Thyroid gland (tissue), 4 donors: ENCODE data around the gene PPP6C. TPM values are rescaled to one million over a fixed set of nuclear protein-coding genes. Genes with fewer than 3 reads are reported as not detected.

ENCODE experiments used
- DNase-seq, 2 donors: peaks; one replicate each; pipeline ENCODE4 v3.0.0-alpha.2; 2019
- H3K27ac ChIP-seq, 3 donors: fragments of 200-600 bp; sonication (generic); 1 replicate in 2 of 3; 2 replicates in 1 of 3; pipeline ENCODE4 v1.5.1; 2016 to 2019; ENCODE audit warnings: mild to moderate bottlenecking in 1 of 3, moderate library complexity in 1 of 3
- H3K27me3 ChIP-seq: fragments of 200-600 bp; sonication (generic); one replicate; pipeline ENCODE4 v1.5.1; 2019
- H3K36me3 ChIP-seq, 2 donors: fragments of 200-600 bp; sonication (generic); one replicate each; pipeline ENCODE4 v1.5.1; 2016 to 2019
- H3K4me1 ChIP-seq, 2 donors: fragments of 200-600 bp; sonication (generic); one replicate each; pipeline ENCODE4 v1.5.1; 2017 to 2019
- H3K4me3 ChIP-seq, 3 donors: fragments of 200-600 bp; sonication (generic); replicated peaks in 1 of 3; 1 replicate in 2 of 3; 2 replicates in 1 of 3; pipeline ENCODE4 v1.5.1; 2016; ENCODE audit warnings: mild to moderate bottlenecking in 1 of 3
- H3K9me3 ChIP-seq: fragments of 200-600 bp; sonication (generic); one replicate; pipeline ENCODE4 v1.5.1; 2017
- POLR2A ChIP-seq, 2 donors: fragments of 450-650 bp; IDR thresholded peaks; one replicate each; pipeline ENCODE4 v1.6.1; 2017; ENCODE audit warnings: antibody characterized with exemption in 2 of 2, mild to moderate bottlenecking in 2 of 2, moderate library complexity in 1 of 2
- WGBS, 2 donors: methylation state at CpG; one replicate each; pipeline ENCODE4 v1.1.5; 2017; 5-methylcytosine and 5-hydroxymethylcytosine counted together
- intact Hi-C: fragments of 100-400 bp; cut with DNase I; formaldehyde crosslinking; loops from one replicate; pipeline ENCODE4 v1.15.1; 2023
- total RNA-seq, 4 donors: library from RNA; depleted of rRNA; stranded (reverse); fragments of >200 nt; gene quantifications; one replicate each; pipeline ENCODE4 v1.2.3, GENCODE V29; 2016
- TF ChIP-seq, protein P1 (sequence below), 6 experiments: fragments of 200-600 bp in 3 of 6; fragments of 450-650 bp in 3 of 6; sonication (generic) in 3 of 6; IDR thresholded peaks; one replicate each; pipeline ENCODE4 v1.5.1; 2016 to 2019; ENCODE audit warnings: antibody characterized with exemption in 6 of 6, mild to moderate bottlenecking in 2 of 6, inconsistent platforms in 1 of 6, moderate library complexity in 1 of 6

PPP6C gene
- total RNA-seq, 4 donors from 2014 or later = 41.3 to 63.1 (median 47.8) TPM

DNA sequence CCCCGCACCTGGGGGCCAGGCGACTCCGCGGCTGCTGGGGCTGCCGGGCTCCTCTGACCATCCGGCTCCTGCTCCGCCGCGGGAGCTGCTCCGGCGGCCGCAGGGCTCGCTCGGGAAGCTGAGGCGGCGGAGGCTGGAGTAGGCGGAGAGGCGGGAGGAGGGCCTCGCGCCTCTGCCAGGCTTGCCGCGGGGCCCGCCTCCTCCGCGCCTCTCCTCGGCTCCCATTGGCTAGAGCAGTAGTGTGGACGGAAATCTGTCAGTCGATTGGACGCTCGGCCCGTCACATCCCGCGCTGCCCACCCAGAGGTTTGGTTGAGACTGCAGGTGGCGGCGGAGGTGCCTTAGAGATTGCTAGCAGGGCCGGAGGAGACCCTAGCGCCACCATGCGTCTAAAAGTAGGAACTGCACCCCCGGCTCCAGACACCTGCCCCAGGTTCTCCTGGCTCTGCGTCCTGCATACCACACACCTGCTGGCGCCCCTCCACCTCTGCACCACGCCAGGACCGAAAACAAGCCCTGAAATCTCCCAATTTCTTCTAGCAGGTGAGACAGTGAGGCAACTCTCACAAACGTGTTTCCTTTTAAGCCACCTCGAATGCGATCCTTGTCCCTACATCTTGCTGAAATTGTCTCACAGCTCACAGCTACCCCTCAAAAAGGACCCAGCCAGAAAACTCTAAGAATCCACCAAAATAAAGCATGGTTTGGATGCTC, 46.1 kb downstream of the PPP6C start, which contains the start of gene SCAI:
TSS of gene SCAI (minus strand) at position 152 of the 714 bp plus-strand sequence. CDS start at position 61, 91 bp downstream.
- Histone ChIP-seq H3K4me3 (peak within 1 kb of the TSS; percentile 12 to 93 (median 58)), H3K4me1 (peaks cover 0 to 5% of the 10 kb centered on the region in 2 donors), H3K27me3 (no peaks in the 10 kb centered on the region), H3K27ac (peak within 1 kb of the TSS in 2 of 3 donors; percentile 71 to 74), H3K9me3 (no peaks in the 10 kb centered on the region), H3K36me3 (no peaks in the 10 kb centered on the region)
- DNase-seq = peak; percentile 100
- intact Hi-C loops = loop anchor here (5.0 to 10.0 kb wide), 2 partner anchors 201 to 269 kb away; partner anchors contain the start of gene GOLGA1
- TF ChIP-seq, protein P1, sequence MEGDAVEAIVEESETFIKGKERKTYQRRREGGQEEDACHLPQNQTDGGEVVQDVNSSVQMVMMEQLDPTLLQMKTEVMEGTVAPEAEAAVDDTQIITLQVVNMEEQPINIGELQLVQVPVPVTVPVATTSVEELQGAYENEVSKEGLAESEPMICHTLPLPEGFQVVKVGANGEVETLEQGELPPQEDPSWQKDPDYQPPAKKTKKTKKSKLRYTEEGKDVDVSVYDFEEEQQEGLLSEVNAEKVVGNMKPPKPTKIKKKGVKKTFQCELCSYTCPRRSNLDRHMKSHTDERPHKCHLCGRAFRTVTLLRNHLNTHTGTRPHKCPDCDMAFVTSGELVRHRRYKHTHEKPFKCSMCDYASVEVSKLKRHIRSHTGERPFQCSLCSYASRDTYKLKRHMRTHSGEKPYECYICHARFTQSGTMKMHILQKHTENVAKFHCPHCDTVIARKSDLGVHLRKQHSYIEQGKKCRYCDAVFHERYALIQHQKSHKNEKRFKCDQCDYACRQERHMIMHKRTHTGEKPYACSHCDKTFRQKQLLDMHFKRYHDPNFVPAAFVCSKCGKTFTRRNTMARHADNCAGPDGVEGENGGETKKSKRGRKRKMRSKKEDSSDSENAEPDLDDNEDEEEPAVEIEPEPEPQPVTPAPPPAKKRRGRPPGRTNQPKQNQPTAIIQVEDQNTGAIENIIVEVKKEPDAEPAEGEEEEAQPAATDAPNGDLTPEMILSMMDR (IDR thresholded peaks at IDR 0.05) = peak; percentile 98 to 100 (median 99)
- TF ChIP-seq POLR2A (IDR thresholded peaks at IDR 0.05) = peak in 1 of 2 donors; percentile 81
- 1 to 3% methylated on average over 10 to 19 of the region's 46 CpGs for WGBS, 2 donors

DNA sequence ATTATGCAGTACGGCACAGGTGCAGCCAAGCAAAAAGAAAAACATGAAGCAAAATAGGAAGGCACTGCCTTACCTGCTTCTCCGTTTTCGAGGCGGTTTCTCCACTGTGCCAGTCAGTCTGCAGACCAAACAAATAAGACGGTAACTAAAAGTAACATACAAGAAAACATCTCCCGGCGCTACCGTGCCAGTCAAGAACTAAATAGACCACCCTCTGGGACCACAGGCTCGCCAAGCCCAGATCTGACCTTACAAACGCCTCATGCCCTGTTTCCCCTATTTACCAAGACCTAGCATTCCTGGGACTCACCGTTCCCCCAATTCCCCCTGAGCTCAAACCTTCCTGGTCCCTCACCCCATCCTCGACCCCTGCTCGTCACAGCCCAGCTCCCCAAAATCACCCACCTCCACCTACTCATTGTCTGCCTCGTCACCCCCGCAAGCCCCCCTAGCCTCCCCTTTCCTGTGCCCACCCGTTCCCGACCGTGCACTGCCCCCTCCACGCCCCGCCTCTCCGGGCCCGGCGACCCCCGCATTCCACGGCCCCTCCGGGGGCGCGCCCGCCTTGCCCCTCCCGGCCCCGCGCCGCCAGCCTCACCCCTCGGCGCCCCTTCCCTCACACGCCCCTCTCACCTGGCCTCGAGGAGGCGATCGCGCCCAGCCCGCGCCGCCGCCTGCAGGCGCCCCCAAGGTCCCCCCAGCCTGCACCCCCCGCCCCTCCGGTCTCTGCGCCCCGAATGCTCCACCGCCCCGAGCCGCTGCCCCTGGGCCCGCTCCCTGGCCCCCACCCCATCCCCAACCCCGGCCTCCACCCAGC, 46.8 kb downstream of the PPP6C start:
- DNase-seq = peak; percentile 10 to 12
- intact Hi-C loops = loop anchor here (5.0 to 10.0 kb wide), 2 partner anchors 200 to 268 kb away; partner anchors contain the start of gene GOLGA1
- Histone ChIP-seq H3K36me3 (no peaks in the 10 kb centered on the region), H3K4me1 (peaks cover 0 to 5% of the 10 kb centered on the region in 2 donors), H3K4me3 (peak overlapping the region; percentile 12 to 93 (median 58)), H3K27ac (peak overlapping the region in 2 of 3 donors; percentile 71 to 74), H3K27me3 (no peaks in the 10 kb centered on the region), H3K9me3 (no peaks in the 10 kb centered on the region)
- TF ChIP-seq POLR2A (IDR thresholded peaks at IDR 0.05) = no peak
- TF ChIP-seq, protein P1 (IDR thresholded peaks at IDR 0.05) = no peak
- 1 to 2% methylated on average over 26 to 45 of the region's 54 CpGs for WGBS, 2 donors

DNA sequence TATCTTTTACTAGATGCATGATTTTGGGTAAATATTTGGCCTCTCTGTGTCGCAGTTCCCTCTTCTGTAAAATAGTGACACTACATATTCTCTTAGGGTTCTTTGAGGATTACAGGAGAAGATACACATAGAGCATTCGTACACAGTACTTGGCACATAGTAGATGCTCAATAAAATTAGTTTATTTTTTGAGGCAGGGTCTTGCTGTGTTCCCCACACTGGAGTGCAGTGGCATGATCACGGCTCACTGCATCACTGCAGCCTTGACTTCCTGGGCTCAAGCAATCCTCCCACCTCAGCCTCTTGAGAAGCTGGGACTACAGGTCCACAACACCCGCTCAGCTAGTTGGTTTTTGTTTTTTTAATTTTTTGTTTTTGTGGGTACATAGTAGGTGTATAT, 47.9 kb downstream of the PPP6C start:
- H3K36me3 ChIP-seq = no peaks in the 10 kb centered on the region
- WGBS, 2 donors = 97 to 98% methylated on average over 4 of the region's 4 CpGs
- DNase-seq = no peak
- intact Hi-C loops = loop anchor here (5.0 to 10.0 kb wide), 2 partner anchors 199 to 267 kb away; partner anchors contain the start of gene GOLGA1
- no peaks in the 10 kb centered on the region for H3K27me3 ChIP-seq
- no peak overlapping the region for H3K4me3 ChIP-seq
- H3K27ac ChIP-seq = no peak overlapping the region
- H3K4me1 ChIP-seq = peaks cover 0 to 5% of the 10 kb centered on the region in 2 donors
- no peak for TF ChIP-seq POLR2A (IDR thresholded peaks at IDR 0.05)
- TF ChIP-seq, protein P1 (IDR thresholded peaks at IDR 0.05) = no peak
- no peaks in the 10 kb centered on the region for H3K9me3 ChIP-seq

DNA sequence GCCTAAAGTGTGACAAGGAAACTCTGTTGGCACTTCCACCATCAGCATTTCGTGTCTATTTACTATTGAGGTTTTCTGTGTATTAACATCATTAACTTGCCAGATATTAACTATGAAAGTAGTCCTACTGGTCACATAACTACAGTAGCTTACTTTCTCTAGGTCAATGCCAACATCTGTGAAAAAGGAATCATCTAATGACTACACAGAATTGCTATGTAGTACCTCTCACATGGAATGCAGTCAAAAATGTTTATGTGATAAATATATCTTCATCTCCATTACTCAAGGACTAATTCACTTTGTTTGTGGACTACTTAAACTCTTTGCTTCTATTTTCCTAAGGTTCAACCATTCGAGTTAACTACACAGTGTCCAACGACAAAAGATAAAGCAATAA, 48.4 kb downstream of the PPP6C start:
- DNase-seq = no peak
- Histone ChIP-seq H3K27me3 (no peaks in the 10 kb centered on the region), H3K4me1 (peaks cover 0 to 5% of the 10 kb centered on the region in 2 donors), H3K9me3 (no peaks in the 10 kb centered on the region), H3K36me3 (no peaks in the 10 kb centered on the region), H3K27ac (no peak overlapping the region), H3K4me3 (no peak overlapping the region)
- 86 to 93% methylated on average over 3 of the region's 3 CpGs for WGBS, 2 donors
- intact Hi-C loops = loop anchor here (5.0 to 10.0 kb wide), 2 partner anchors 199 to 266 kb away; partner anchors contain the start of gene GOLGA1
- TF ChIP-seq, protein P1 (IDR thresholded peaks at IDR 0.05) = no peak
- no peak for TF ChIP-seq POLR2A (IDR thresholded peaks at IDR 0.05)
